HG02870 (cell line): ENCODE measurements around the gene ABHD2.
"Not testable (repeated sequence)": the region's sequence is repeated elsewhere in the genome, so short reads cannot be mapped to it uniquely, and the experiment has no call there.

Source experiments
- ATAC-seq: cut with Tn5 transposase; IDR thresholded peaks from one replicate; pipeline ENCODE4 v1.9.1; 2021; ENCODE audit warnings: mild to moderate bottlenecking, moderate library complexity; ENCODE audit not compliant: unreplicated experiment

The ABHD2 gene

GRCh38 chr15:89087830-89088604, at the start of gene ABHD2:
Gene ABHD2 (plus strand): TSS chr15:89088456. CDS start chr15:89116328, 27,872 bp downstream.
- ATAC-seq: peak; percentile 96

- no peak for ATAC-seq
These were observed 49.1 kb upstream of the ABHD2 start for GRCh38 chr15:89039142-89039541.

DNA sequence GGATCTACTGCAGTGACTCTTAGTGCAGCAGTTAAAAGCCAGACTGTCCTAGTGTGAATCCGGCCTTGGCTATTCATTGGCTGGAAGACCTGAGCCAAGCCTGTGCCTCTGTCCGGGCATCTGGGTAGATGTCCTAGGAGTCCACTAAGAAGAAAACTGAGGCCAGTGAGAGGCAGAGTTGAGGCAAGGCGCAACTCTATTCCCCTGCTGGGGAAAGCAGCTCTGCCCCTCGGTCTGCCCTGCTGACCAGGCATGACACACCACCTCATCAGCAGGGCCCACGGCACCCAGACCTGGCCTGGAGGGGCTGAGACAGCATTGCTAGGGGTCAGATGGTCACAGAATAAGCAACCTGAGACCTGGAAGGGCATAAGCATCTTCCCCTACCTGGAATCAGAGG, 46.7 kb upstream of the ABHD2 start:
- no peak for ATAC-seq

- ATAC-seq: no peak
These were observed 45.9 kb upstream of the ABHD2 start for GRCh38 chr15:89042387-89042786.

DNA sequence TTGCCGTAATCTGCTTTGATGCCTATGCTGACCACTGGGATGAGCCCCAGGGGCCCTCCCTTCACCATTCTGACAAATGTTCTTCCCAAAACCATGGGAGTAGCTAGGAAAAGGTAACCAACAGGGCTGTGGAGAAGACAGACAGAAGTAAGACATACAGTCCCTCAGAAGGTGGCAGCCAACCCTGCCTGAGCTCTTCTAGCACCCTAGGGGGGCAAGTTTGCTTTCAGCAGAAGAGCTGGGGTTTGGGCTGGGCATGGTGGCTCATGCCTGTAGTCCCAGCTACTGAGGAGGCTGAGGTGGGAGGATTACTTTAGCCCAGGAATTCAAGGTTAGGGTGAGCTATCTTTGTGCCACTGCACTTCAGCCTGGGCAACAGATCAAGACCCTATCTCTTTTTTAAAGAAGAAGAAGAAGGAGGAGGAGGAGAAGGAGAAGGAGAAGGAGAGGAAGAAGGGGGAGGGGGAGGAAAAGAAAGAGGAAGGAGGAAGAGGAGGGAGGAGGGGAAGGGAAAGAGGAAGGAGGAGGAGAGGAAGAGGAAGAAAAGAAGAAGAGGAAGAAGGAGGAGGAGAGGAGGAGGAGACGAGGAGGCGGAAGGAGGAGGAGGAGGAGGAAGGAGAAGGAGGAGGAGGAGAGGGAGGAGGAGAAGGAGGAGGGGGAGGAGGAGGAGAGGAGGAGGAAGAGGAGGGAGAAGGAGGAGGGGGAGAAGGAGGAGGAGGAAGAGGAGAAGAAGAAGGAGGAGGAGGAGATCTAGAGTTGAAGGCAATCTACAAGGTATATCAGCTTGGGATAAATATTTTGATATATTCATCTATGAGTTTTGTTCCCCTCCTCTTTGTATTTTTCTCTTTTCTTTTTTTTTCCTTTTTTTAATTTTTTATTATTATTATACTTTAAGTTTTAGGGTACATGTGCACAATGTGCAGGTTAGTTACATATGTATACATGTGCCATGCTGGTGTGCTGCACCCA, 44.9 kb upstream of the ABHD2 start:
- no peak for ATAC-seq

- ATAC-seq: not testable (repeated sequence)
These were observed 39.1 kb upstream of the ABHD2 start for GRCh38 chr15:89049016-89049666.

- ATAC-seq: no peak
These were observed 36.4 kb upstream of the ABHD2 start for GRCh38 chr15:89051875-89052274.

DNA sequence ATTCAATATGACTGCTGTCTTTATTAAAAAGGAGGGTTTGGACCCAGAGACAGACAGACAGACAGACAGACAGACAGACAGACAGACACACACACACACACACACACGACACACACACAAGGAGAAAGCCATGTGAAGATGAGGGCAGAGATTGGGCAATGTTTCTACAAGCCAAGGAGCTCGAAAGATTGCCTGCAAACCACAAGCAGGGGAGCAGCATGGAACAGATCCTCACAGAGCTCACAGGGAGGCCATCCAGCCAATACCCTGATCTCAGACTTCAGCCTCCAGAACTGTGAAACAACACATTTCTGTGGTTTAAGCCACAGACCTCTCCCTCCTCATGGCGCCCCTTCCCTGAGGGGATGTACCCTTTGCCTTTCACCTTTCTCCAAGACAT, 35.8 kb upstream of the ABHD2 start:
- no peak for ATAC-seq

DNA sequence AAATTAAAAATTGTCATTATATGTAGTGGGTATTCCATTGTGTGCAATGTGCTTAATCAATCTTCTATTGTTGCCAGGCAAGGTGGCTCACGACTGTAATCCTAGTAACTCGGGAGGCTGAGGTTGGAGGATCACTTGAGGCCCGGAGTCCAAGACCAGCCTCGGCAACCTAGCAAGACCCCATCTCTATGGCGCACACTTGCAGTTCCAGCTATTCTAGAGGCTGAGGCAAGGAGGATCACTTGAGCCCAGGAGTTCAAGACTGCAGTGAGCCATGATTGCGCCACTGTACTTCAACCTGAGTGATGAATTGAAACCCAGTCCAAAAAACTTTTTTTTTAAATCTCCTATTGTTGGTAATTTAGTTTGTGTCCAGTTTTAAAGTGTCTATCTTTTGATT, 33.4 kb upstream of the ABHD2 start:
- ATAC-seq: no peak

DNA sequence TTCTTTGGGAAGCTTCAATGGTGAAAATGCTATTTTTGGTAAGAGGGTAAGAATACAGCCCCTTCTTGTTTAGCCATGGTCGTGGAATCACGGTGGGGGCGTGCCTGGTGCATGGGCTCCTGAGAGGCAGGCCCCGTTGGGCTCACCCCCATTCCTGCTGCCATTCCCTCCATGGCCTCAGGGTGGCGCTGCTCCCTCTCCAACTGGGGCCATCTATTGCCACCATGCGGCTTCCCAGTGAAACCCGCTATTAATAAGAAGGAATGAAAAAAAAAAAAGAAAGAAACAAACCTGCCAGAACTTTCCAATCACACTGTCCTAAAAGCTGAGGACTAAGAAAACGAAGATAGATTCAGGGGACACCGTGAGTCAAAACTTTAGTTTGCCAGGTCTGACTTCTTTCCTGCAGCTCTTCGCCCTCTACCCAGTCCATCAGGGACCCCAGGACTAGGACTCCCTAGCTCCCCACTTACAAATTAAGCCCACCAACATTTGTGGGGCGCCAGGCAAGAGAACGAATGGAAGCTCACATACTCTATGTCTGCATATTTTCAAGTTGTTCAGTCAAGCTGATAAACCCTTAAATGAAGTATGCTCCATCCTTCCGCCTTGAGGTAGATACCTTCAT, 30.6 kb upstream of the ABHD2 start:
- ATAC-seq: no peak

GRCh38 chr15:89058376-89058775, 29.9 kb upstream of the ABHD2 start:
- ATAC-seq: no peak

- ATAC-seq: no peak
These were observed 29.3 kb upstream of the ABHD2 start for GRCh38 chr15:89058876-89059405.

DNA sequence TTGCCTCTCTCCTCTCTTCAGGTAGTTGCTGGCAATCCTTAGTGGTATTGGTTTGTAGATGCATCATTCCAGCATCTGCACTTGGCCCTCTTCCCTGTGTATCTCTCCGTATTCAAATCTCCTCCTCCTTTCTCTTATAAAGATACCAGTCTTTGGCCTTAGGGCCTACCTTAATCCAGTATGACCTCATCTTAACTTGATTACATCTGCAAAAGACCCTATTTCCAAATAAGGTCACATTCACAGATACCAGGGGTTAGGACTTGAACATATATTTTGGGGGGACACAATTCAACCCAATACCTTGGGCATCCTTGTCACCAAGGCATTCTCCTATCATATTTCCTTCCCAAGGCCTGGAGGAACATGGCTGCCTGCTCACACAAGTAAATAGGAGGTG, 22.0 kb upstream of the ABHD2 start:
- no peak for ATAC-seq

DNA sequence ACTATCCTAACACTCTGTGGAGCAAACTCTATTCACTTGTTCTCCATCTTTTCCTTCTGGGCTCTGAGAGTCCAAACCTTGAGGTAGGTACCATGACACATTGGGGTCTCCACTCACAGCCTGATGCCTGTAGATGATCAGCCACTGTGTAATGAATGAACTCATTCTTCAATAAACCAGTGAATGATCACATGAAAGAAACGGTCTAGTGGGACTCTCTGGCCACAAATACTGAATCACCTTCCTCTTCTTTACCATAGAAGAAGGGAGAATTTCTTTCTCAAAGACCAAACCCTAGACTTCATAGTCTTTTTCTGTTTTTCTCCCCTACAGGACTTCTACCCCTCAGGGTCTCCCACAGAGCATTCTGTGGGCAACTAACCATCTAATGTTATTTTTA, 20.5 kb upstream of the ABHD2 start:
- ATAC-seq: peak; percentile 16

GRCh38 chr15:89068325-89068784, 19.9 kb upstream of the ABHD2 start:
- ATAC-seq: peak; percentile 98

GRCh38 chr15:89070197-89071124, 17.8 kb upstream of the ABHD2 start:
- no peak for ATAC-seq

DNA sequence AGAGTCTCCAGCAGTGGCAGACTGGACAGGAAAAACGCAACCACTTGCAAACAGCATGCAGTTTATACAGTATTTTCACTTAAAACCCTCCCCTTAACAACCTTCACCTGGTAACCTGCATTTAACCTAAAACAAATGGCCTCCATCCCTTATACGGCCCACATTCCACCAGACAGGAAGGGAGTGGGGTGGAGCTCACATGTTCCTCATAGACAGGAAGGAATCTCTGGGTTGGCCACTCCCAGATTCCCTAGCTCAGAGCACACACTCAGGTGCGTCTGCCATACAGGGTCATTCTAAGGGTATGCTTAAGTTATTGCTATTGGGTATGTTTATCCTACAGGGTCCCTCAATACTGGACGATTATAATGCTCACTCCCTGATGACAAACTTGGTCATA, 16.8 kb upstream of the ABHD2 start:
- no peak for ATAC-seq

DNA sequence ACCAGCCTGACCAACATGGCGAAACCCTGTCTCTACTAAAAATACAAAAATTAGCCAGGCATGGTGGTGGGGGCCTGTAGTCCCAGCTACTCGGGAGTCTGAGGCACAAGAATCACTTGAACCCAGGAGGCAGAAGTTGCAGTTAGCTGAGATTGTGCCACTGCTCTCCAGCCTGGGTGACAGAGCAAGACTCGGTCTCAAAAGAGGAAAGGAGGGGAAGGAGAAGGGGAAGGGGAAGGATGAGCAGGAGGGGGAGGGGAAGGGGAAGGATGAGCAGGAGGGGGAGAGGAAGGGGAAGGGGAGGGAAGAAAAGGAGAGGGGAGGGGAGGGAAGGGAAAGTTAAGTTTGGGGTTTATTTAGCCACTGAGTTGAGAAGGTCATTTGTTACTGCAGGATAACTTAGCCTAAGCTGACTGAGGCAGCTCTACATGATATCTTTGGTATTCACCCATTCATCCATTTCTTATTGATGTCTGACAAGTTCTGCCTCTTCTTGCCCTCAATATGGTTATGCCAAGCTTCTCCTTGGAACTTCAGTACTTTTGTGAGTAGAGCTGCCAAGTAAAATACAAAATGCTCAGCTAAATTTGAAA, 15.9 kb upstream of the ABHD2 start:
- no peak for ATAC-seq

DNA sequence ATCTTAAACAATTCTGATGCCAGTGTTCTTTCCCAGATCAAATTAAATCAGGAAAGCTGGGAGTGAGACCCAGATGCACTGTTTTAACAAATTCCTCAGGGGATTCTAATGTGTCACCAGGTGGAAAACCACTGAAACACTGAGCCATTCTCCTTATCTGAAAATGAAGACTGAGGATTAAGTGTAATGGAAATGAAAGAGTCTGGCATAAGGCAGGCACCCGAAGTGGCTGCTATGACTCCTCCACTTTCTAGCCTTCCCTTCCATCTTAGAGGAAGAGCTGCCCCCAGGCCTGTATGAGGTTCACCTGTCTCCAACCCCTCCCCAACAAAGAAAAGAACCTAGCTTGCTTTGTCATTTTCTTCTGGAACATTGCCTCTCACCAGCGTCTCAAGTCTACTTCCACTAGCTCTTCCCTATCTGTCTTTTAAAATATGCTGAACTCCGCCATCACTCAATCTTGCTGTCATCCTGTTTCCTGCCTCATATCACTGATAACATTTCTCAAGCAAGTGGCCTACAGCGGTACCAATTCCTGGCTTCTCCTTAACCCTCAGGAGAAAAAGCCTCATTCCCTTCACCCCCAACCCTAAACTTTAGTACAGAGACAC, 13.7 kb upstream of the ABHD2 start:
- ATAC-seq: no peak
